NCI-H187 (cell line): ENCODE data around the gene IFNA16.
"Not testable (repeated sequence)": the region's sequence is repeated elsewhere in the genome, so short reads cannot be mapped to it uniquely, and the experiment has no call there.

Experiments
- DNase-seq, 2 experiments: peaks; one replicate each; lab custom pipeline; 2025; lab: John Stamatoyannopoulos, UW

Gene IFNA16

DNA sequence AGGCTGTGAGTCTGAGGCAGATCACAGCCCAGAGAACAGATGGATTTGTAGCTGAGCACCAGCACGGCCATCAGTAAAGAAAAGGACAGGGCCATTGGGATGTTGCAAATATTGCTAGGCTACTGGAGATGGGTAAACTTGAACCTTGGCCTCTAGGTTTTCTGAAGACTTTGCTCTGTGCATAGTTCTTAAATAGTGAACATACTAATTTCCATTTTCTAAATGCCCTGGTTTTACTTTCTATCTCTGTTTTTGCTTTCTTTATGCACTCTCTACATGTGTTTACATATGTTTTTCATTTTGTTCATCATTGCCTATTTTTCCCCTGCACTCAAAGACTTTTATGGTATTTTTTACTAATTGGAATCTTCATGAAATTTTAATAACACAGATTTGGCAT, at the start of gene IFNA16:
Gene IFNA16 (minus strand): TSS at position 101 of the 400 bp plus-strand sequence. CDS start 6 bp downstream, at position 95.
- DNase-seq = not testable (repeated sequence)

DNA sequence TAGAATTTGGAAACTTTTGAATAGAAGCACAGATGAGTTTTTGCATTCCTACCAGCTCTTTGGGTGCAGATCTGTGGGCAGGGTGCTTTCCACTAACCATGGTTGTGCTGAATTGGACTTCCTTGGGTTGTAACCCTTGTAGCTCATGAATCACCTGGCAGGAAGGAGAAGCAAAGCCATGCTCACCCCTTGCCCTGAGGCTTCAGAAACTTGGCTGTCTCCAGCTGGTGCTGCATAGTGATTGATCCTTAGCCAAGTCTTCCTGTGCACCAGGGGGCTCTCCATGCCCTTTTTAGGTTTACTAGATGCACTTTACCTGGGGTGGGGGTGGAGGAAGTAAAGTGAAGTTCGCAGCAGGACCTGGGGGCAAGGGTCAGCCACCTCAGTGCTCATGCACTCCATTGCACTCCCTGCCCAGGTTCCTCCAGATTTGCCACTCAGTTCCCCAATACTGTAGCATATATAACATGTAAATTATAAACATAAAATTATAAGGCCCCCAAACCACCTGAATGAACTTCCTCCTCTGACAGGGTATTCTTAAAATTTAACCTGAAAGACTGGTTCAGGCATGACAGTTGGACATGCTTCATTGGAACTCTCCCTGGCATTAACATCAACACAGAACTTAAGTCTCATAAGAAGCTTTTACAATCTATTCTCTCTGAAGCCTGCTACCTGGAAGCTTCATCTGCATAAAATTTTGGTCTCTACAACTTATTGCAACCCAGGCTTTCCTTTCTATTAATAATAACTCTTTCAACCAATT, 48.5 kb upstream of the IFNA16 start:
- DNase-seq = no peak

DNA sequence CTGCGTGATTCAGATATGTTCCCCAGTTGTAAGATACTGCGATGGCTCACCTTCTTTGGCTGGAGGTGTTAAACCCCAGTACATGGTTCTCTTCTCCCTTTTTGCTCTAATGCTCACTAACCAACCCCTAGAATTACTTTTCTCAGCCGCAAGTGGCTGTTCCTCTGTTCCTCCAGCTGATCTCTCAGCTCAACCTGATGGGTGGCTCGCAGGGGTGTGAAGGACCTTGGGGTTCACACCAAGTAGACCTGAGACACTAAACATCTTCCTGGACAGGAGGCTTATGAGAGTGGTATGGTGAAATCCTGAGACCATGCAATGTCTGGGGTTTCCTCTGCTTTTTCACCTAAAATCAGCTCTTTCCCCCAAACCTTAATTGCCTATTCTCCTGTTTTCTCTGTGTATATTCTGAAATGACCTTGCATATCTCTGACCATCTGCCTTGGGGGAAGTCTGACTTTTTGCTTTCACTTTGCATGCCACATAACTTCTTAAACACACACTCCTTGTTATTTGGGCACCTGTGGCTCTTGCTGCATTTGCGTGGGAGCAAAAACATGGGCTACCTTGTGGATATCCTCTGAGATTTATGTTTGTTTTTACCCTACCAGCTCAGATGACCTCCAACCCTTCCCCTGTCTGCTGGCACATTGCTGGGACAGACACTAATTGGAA, 38.6 kb upstream of the IFNA16 start:
- DNase-seq = no peak

DNA sequence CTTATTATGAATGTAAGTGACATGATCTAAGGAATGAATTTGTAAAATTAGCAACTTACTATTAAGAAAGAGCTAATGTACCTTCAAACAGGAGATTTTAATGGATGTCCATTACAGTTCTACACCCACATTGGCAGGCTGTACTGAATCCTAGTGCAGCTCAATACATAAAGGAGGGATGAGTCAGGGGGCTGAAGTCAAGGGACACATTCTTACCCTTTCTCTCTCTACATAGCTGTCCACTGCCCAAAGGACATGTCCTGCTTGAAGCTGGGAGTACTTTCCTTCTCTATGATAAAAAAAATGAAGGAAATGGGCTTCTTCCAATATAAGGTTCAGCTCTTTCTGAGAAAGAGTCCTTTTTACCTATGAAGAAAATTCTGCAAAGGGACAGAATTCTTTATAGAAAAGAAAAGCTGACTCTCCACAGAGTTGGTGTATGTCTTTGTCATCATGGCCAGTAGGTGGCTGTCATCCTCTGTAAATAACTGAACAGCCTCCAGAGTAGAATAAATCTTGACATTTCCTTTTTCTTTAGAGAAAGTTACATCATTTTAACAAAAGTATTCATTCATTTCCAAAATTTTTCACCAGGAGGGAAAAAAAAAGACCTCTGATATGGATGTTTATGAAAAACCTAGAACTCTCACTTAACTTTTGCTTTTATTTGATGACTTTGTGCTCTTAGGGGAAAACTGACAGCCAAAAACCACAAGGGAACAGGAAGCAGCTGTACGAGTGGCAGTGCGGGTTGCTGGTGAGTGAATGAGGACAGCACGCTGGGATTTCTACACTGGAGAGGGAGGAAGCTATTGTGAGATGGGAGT, 35.8 kb upstream of the IFNA16 start:
- DNase-seq = no peak

DNA sequence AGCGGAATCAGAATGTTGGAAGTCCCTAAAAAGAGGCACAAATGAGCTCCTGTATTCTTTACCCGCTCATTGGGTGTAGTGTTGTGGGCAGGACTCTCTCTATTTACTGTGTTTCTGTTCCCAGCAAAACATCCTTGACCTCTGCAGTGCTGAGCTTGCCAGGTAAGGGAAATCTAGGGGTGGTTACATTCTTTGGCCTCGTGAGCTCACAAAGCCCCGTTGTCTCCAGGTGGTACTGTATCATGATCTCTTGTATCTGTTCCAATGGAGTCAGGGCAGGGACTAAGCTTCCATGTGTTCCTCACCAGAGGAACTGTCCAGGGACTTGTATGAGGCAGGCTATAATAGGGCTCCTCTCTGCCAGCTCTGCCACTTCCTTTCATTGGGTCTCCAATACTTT, 34.5 kb upstream of the IFNA16 start:
- DNase-seq = no peak

DNA sequence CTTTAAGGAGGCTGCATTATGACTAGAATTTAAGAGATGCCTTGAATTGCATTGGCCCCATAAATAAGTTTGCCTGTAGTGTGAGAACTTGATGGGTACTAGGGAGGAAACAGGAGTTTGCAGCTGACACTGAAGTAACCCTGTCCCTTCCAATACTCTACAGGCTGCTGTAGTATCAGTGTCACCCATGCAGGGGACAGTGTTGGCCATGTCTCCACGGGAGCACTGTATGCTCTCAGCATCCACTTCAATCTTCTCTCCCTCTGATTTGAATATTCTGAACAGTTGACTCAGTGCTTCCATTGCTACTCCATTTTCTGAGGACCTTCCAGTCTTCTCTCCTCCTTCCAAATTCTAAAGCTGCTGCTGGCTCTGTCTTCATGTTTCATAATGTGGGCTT, 34.1 kb upstream of the IFNA16 start:
- DNase-seq = no peak

DNA sequence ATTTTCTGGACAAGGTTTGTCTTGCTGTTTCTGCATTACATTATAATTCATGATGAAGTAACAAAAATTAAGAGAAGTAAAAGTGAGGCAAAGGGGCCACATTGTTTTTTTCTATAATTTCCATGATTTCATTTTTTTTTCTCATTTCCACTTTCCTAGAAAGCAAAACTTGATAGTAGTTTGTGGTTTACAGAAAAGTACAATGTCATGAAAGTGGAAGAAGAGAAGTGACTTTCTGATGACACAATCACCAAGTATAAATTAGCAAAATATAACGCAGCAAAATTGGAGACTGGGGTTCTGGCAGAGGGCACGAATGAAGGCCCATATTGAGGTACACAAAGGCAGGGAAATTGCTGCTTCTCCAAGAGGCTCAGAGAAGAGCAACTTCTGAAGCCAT, 27.7 kb upstream of the IFNA16 start:
- no peak for DNase-seq

DNA sequence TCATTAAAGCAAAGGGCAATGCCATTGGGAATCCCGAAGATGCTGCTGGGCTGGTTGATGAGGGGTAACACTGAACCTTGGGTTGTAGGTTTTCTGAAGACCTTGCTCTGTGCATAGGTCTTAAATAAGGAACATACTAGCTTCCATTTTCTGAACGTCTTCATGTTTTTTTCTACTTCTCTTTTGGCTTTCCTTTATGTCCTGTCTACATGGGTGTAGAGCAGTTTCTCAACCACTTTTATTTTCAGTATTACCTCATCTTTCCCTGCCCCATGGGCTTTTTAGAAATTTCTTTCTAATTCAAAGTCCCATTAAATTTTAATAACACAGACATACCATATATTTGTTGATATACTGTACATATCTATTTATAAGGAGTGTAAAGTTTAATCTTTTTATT, 22.8 kb upstream of the IFNA16 start, which contains the start of gene IFNA14:
Gene IFNA14 (minus strand): TSS at position 95 of the 400 bp plus-strand sequence. CDS start 70 bp downstream, at position 25.
- DNase-seq = no peak

DNA sequence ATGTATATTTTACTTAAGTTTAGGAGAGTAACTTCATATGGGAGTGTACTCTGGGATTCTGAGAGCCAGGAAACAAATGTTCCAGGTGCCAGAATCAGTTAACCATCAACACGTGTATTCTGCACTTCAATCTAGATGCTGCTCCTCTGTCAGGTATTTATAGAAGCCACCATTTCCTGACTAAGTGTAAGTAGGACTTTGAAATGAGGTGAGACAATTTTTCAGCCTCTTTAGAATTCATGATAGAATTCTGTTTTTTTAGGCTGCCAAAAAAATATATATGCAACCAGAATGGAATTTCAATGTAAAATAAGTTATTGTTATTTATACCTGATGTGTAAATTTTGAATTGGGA, 19.2 kb upstream of the IFNA16 start:
- DNase-seq = not testable (repeated sequence)

DNA sequence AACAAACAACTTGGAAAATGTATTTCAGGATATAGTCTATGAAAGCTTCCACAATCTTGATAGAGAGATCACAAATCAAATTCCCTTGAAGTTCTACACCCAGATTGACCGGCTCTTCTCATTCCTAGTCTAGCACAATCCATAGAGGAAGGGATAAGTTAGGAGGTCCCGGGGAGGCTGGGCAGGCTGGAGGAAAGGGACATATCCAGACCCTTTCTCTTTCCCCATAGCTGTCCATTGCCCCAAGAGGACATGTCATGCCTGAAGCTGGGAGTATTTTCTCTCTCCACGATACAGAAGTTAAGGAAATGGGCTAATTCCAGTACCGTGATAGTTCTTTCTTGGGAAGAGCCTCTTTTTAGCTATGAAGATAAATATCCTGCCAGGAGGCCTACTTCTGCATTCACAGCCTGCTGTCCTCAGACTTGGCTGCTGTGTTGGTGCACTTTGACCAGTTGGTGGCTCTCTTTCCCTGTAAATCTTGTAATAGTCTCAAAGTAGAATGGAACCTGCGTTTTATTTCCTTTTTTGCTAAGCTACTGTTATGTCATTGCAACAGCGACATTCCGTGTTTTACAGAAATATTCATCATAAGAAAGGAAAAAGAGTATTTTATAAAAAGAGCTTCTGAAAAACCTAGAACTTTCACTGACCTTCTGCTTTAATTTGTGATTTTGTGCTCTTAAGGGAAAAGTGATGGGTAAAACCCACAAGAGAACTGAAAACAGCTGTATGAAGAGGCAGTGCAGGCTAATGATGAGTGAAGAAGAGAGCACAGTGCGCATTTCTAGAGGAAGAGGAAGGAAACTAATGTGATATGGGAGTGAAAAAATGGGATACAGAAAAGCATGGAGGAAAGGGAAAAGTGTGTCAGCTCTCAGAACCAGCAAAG, 18.6 kb upstream of the IFNA16 start:
- DNase-seq = not testable (repeated sequence)

DNA sequence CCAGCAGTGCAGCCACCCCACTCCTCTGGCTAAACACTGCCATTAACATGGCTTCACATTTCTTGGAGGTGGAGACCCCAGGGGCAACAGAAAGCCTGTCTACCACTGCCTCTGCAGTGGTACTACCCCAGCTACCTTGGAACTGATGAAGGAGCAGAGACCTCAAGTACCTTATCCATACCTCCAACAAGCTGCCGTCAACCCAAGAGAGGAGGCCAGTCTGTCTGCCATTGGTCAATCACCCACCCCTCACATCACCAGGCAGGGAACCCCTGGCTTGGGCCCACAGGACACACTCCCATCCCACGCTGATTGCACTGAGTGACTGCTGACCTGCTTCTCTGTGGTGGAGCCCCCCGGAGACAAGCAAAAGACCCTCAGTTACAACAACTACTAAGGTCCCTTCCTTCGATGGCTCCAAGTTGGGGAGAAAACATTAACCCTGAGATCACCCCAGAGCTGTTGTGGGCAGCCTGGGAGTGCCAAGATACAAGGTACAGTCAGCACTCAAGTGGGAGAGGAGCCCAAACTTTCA, 17.1 kb upstream of the IFNA16 start:
- no peak for DNase-seq

DNA sequence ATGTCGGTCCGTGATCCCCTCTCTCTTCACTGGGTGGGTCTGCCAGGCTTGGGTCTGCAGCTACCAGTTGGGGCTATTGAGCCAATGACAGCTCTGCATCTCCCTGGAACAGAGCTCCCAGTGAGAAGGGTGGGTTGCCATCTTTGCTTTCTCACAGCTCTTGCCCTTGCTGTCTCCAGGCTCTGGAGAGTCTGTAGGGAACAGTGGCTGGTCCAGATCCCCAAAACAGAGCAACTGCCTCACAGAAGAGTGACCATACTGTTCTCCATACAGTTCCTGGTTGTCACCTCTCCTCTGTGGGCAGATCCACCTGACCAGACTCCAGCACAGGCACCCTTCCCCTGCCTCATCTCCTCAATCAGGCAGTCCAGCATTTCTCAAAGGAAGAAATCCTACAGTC, 16.1 kb upstream of the IFNA16 start:
- no peak for DNase-seq

DNA sequence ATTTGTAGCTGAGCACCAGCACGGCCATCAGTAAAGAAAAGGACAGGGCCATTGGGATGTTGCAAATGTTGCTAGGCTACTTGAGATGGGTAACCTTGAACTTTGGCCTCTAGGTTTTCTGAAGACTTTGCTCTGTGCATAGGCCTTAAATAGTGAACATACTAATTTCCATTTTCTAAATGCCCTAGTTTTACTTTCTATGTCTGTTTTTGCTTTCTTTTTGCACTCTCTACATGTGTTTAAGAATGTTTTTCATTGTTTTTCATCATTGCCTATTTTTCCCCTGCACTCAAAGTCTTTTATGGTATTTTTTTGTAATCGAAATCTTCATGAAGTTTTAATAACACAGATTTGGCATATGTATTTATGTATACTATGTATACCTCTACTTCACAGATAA, 11.0 kb upstream of the IFNA16 start, which contains the start of gene IFNA17:
Gene IFNA17 (minus strand): TSS at position 101 of the 400 bp plus-strand sequence. CDS start 49 bp downstream, at position 52.
- DNase-seq = no peak

DNA sequence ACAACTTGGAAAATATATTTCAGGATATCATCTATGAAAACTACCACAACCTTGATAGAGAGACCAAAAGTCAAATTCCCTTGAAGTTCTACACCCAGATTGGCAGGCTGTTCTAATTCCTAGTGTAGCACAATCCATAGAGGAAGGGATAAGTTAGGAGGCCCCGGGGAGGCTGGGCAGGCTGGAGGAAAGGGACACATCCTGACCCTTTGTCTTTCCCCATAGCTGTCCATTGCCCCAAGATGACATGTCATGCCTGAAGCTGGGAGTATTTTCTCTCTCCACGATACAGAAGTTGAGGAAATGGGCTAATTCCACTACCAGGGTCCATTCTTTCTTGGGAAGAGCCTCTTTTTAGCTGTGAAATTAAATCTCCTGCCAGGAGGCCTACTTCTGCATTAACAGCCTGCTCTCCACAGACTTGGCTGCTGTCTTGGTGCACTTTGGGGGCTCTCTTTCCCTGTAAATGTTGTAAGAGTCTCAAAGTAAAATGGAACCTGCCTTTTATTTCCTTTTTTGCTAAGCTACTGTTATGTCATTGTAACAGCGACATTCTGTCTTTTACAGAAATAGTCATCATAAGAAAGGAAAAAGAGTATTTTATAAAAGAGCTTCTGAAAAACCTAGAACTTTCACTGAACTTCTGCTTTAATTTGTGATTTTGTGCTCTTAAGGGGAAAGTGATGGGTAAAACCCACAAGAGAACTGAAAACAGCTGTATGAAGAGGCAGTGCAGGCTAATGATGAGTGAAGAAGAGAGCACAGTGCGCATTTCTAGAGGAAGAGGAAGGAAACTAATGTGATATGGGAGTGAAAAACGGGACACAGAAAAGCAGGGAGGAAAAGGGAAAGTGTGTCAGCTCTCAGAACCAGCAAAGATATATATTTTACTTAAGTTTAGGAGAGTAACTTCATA, 3.4 kb downstream of the IFNA16 start:
- not testable (repeated sequence) for DNase-seq

DNA sequence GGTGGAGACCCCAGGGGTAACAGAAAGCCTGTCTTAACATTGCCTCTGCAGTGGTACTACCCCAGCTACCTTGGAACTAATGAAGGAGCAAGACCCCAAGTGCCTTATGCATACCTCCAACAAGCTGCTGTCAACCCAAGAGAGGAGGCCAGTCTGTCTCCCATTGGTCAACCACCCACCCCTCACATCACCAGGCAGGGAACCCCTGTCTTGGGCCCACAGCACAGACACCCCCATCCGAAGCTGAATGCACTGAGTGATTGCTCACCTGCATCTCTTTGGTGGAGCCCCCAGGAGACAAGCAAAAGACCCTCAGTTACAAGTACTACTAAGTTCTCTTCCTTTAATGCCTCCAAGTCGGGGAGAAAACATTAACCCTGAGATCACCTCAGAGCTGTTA, 5.0 kb downstream of the IFNA16 start:
- not testable (repeated sequence) for DNase-seq

DNA sequence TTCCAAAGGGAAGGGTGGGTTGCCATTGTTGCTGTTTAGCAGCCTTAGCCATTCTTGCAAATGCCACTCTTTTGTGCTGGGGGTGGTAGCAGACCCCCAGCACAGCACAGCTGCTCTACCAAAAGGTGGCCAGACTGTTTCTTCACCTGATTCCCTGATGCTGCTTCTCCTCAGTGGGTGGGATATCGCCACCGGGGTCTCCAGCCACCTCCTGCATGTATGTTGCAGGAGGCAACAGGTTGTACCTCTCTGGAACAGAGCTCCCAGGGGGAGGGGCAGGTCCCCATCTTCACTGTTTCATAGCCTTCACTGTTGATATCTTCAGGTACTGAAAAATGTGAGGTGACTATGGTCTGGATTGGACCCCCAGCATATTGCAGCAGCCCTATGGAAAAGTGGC, 6.3 kb downstream of the IFNA16 start:
- not testable (repeated sequence) for DNase-seq

DNA sequence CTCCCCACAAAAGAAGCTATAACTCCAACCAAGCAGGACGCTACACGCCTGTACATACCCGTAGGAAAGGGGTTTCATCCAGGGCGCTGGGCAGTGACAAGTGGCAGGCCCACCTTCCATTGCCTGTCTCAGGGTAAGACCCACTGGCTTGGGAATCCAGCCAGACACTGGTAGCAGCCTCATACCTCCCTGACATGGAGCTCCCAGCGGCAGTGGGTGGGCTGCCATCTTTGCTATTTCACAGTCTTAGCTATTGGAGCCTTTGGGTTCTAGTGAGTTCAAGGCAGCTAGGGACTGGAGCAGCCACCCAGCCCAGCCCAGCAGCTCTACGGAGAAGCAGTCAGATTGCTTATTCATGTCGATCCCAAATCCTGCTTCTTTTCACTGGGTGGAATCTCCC, 6.8 kb downstream of the IFNA16 start:
- DNase-seq = no peak

DNA sequence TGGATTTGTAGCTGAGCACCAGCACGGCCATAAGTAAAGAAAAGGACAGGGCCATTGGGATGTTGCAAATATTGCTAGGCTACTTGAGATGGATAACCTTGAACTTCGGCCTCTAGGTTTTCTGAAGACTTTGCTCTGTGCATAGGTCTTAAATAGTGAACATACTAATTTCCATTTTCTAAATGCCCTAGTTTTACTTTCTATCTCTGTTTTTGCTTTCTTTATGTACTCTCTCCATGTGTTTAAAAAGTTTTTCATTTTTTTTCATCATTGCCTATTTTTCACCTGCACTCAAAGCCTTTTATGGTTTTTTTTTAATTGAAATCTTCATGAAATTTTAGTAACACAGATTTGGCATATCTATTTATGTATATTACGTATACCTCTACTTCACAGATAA, 10.1 kb downstream of the IFNA16 start, which contains the start of gene IFNA10:
Gene IFNA10 (minus strand): TSS at position 101 of the 400 bp plus-strand sequence. CDS start 46 bp downstream, at position 55.
- not testable (repeated sequence) for DNase-seq

DNA sequence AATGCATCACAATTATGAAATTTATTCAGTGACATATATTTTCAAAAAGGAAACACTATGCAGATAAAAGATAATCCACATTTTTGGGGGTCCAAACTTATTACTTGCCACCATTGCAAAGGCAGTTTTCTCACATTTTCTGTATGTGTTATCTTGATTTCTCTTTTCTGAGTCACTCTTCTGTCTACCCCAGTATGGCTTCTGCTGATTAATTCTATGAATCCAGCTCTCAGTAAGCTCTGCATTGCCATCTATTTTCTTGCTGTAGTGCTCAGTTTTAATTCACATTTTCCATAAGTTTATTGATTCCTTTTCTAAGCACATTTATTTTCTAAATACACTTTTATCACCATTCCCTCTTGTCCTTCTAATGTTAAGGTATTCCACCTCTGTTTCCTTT, 11.9 kb downstream of the IFNA16 start:
- no peak for DNase-seq

DNA sequence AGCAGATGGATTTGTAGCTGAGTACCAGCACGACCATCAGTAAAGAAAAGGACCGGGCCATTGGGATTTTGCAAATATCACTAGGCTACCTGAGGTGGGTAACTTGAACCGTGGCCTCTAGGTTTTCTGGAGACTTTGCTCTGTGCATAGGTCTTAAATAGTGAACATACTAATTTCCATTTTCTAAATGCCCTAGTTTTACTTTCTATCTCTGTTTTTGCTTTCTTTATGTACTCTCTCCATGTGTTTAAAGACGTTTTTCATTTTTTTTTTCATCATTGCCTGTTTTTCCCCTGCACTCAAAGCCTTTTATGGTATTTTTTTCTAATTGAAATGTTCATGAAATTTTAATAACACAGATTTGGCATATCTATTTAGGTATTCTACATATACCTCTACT, 15.0 kb downstream of the IFNA16 start, which contains the start of gene IFNA7:
Gene IFNA7 (minus strand): TSS at position 101 of the 400 bp plus-strand sequence. CDS start 40 bp downstream, at position 61.
- DNase-seq = not testable (repeated sequence)
